Activated CD4-positive, CD25-positive, alpha-beta regulatory T cell treated with anti-CD3 and anti-CD28 coated beads, Interleukin-2, amount 50 U/mL, for 16 hours (primary cell): ENCODE results near the gene POLR2F.

Experiments
- DNase-seq: peaks from one replicate; pipeline ENCODE4 v3.0.0-alpha.2; 2020; ENCODE audit warnings: low read depth, low spot score

POLR2F gene

DNA sequence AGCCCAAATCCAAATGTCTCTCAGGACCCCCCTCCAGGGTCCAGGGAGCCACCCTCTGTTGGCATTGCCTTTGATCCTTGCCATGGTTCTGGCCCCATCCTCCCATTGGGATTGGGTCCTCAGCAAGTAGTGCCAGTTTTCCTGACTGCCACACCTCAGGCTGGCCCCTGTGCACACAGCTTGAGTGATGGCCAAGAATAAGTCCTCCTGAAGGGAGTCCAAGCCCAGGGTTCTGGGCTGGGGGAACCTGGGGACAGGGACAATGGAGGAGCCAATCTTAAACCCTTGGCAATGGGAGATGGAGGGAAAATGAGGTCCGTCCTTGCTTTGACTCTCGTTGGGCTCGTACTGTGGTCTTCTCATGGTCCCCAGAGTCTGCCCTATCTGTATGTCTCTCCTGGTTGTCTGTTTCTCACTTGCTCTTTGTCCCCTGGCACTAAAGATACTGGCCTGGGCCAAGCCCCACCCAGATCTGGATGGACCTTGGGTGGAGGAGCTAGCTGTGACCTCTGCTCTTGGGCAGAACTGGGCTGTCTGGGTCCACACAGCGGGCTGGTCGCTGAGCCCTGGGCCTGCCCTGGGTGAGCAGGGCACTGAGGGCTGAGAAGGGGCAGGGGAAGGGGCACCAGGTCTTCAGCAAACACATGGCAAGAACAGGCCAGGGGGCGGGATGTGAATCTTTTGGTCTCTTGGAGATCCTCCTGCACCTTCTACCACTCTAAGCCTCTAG lies 27.9 kb downstream of the POLR2F start:
- no peak for DNase-seq

DNA sequence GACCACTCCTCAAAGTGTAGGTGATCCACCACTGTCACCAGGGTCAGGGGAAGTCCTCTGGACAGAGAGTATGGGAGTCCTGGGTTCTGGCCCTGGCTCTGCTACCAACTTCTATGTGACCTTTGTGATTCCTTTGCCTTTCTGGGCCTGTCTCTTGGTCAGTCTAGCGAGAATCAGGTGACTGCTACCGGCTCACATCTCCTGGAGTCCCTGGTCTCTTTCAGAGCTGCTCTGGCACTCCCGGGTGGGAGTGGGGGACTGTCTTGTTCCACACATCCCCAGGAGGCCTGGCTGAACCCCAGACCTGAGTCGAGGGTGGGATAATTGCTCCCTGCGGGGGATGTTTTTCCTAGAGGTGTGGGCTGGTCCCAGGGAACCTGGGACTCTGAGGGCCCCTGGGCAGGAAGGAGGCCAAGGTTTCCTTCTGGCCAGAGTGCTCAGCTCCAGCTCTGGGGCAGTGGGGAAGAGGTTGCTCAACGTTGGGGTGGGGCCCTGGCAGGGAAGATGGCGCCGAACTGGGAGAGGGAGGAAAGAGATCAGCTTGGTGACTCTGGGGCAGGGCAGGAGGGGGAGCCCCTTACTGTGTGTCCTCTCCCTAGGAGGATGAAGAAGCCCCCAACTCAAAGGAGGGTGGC lies 28.8 kb downstream of the POLR2F start:
- DNase-seq, result no peak

GRCh38 chr22:37982938-37983859 lies 29.7 kb downstream of the POLR2F start:
- DNase-seq, result no peak

DNA sequence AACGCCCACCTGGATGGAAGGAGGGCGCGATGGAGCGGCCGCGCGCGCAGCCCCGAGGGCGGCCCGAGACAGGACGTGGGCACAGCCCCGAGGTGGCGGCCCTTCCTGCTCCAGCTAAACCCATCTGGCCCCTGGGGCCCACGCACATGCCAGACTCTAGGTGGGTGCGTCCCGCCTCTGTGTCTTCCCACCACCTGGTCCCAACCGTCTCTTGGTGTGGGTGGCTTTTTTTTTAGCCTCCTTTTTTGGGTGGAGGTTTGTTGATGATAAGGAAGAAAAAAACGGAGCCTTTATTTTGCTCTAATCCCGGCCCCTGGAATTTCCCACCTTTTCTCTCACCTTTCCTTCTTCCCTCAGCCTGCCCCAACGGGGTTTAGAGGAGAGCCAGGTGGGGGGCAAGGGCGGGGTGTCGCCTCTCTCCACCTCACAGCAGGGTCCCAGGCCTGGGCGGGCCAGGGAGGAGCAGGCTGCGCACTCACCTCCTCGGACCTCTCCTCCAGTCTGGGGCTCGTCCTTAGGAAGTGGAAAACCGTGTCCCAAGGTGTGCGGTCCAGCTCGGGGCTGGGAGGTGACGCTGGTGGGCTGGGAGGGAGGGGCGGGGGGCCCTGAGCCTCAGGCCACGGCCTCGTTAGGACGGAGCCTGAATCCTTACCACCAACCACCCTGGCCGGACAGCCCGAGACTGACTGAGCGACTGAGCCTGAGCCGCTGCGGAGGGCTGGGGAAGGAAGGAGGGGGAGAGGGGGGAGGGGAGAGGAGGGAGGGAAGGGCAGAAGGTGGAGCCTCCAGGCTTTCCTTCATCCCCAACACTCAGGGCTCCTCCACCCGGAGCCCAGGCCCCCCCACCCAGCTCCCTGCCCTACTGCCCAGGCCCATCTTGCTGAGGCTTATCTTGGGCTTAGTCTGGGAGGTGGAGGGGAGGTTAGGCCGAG lies 30.6 kb downstream of the POLR2F start, which contains the start of gene SOX10:
Gene SOX10, minus strand, starts transcription at position 696 of the 932 bp plus-strand sequence. CDS start 771 bp downstream, outside the sequence.
- no peak for DNase-seq

- DNase-seq, result no peak
Measured at GRCh38 chr22:37985050-37985585, 31.6 kb downstream of the POLR2F start.

DNA sequence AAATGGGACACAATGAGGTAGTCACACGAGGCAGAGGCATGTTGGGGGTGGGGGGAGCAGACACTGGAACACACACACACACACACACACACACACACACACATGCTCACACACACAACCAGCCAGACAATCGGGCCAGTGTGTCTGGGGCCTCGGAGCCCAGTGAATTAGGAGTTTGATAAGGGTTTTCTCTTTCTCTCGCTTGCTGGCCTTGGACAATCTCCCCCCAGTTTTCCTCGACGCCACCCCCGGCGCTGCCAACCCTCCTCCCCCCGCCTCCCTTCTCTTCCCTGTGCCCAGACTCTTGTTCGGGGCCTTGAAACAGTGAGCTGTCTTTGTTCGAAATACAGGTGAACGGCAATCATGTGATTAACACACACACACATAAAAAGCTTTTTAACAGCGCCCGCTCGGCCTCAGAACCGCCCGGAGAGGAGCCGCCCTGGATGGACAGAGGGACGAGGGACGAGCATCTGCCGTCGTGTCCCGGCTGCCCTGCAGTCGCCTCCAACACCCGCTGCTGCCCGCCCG lies 32.3 kb downstream of the POLR2F start:
- no peak for DNase-seq

GRCh38 chr22:37986371-37986770 lies 32.9 kb downstream of the POLR2F start:
- no peak for DNase-seq

GRCh38 chr22:37989146-37990045 lies 35.9 kb downstream of the POLR2F start:
- no peak for DNase-seq

DNA sequence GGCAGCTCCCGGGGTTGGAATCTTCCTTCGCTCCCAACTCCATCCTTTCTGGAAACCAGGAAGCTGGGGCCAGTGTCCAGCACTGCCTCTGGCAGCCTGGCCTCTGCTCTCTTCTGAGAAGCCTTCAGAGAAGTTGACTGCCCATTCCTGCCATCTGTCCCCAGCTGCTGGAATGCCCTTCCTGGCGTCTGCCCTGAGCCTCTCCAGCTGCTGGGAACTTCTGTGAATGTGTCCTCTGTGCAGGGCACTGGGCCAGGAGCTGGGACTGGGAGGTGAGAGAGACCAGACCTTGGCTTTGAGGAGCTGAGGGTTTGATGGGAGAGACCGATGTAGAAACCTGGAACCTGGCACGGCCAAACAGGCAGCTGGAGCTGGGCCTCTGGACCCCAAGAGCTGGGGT lies 36.8 kb downstream of the POLR2F start:
- no peak for DNase-seq

DNA sequence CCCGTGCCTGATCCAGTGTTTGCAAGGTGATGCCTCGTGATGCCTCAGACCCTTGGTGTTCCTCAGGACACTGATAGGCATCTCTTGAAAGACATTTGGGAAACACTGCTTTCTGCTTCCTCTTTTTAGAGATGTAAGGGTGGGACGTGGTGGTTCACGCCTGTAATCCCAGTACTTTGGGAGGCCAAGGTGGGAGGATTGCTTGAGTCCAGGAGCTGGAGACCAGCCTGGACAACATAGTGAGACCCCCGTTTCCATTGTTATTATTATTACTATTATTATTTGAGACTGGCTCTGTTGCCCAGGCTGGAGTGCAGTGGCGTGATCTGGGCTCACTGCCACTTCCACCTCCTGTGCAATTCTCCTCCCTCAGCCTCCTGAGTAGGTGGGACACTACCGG lies 37.4 kb downstream of the POLR2F start:
- DNase-seq, result no peak

- no peak for DNase-seq
Measured at GRCh38 chr22:37991731-37992442, 38.4 kb downstream of the POLR2F start.

- no peak for DNase-seq
Measured at GRCh38 chr22:37994049-37994448, 40.5 kb downstream of the POLR2F start.

GRCh38 chr22:37994982-37995381 lies 41.5 kb downstream of the POLR2F start:
- no peak for DNase-seq

DNA sequence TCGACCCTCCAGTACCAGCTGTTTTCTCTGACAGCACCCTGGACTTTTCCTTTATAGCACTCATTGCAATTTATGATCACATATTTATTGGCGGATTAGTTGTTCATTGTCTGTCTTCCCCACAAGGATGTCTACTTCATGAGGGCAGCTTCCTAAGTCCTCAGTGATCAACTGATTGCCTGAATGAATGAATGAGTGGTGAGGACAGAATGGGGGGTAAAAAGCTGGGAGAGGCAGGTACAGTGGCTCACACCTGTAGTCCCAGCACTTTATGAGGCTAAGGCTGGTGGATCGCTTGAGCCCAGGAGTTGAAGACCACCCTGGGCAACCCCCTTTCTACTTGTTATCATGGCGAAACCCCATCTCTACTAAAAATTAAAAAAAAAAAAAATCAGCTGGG lies 42.0 kb downstream of the POLR2F start:
- no peak for DNase-seq

GRCh38 chr22:37996079-37996478 lies 42.6 kb downstream of the POLR2F start:
- DNase-seq, result no peak

GRCh38 chr22:37996515-37997246 lies 43.2 kb downstream of the POLR2F start:
- no peak for DNase-seq

DNA sequence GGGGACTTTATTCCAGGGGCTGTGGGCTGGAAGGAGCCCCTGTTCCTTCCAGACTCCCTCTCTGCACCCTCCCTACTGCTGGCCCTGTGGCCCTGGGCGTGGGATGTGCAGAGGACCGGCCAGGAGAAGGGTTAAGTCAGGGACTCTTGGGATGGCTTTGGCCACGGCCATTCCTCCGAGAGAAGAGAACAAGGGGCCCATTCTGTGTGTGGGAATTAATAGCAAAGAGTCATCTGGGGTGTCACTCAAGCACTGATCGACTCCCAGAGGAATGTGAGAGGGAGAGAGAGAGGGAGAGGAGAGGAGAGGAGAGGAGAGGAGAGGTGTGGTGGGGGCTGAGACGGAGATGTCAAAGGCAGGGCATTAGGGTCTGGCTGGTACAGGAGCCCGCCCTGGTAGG lies 45.0 kb downstream of the POLR2F start:
- no peak for DNase-seq

DNA sequence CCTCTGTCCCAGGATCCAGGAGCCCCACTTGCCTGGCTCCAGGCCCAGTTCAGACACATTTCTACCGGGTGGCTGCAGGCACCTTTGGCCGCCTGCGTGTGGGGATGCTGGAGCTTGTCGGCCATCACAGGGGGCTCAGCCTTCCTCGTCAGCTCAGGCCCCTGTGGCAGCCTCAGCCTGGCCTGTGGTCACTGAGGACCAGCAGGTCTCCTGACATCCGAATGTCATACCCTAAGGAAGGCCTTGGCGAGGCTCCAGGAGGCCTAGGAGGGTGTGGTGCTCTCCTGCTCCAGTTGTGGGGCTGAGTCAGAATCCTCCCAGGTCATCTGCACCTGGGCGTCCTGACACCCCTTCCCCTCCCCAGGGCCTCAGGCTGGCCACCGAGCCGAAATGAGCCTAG lies 45.7 kb downstream of the POLR2F start:
- DNase-seq, result no peak
